ENCODE data around the gene DERL3.

- no peak for TF ChIP-seq GATA2 (IDR thresholded peaks at IDR 0.05; ENCODE audit: low read depth, low read length)
- no peak for TF ChIP-seq GATA3 (IDR thresholded peaks at IDR 0.05; ENCODE audit: low read depth, low read length)
Measured at GRCh38 chr22:23882370-23882769, 43.6 kb upstream of the DERL3 start.
